HG03280 (cell line): Measurements from ENCODE around the gene ITGB3.

Source experiments
- ATAC-seq: cut with Tn5 transposase; IDR thresholded peaks from one replicate; pipeline ENCODE4 v1.9.1; 2021; ENCODE audit warnings: mild to moderate bottlenecking, moderate library complexity; ENCODE audit not compliant: unreplicated experiment

ITGB3 gene

GRCh38 chr17:47295874-47296255 is 42.2 kb downstream of the ITGB3 start:
- ATAC-seq = no peak

- ATAC-seq = no peak
These were observed 44.2 kb downstream of the ITGB3 start for GRCh38 chr17:47297661-47298400.

GRCh38 chr17:47298712-47299111 is 45.1 kb downstream of the ITGB3 start:
- no peak for ATAC-seq

GRCh38 chr17:47299239-47299910 is 45.7 kb downstream of the ITGB3 start:
- ATAC-seq = no peak

GRCh38 chr17:47300718-47301117 is 47.1 kb downstream of the ITGB3 start:
- ATAC-seq = no peak

- no peak for ATAC-seq
These were observed 47.5 kb downstream of the ITGB3 start for GRCh38 chr17:47301161-47301560.

- ATAC-seq = no peak
These were observed 48.2 kb downstream of the ITGB3 start for GRCh38 chr17:47301831-47302230.

- no peak for ATAC-seq
These were observed 50.6 kb downstream of the ITGB3 start for GRCh38 chr17:47304186-47304585.

- no peak for ATAC-seq
These were observed 51.8 kb downstream of the ITGB3 start for GRCh38 chr17:47305302-47305923.

GRCh38 chr17:47310186-47310733 is 56.6 kb downstream of the ITGB3 start:
- ATAC-seq = no peak

- no peak for ATAC-seq
These were observed 57.8 kb downstream of the ITGB3 start for GRCh38 chr17:47311420-47311819.

- no peak for ATAC-seq
These were observed 62.0 kb downstream of the ITGB3 start for GRCh38 chr17:47315451-47316266.

- no peak for ATAC-seq
These were observed 62.7 kb downstream of the ITGB3 start for GRCh38 chr17:47316311-47316710.

GRCh38 chr17:47317119-47317518 is 63.5 kb downstream of the ITGB3 start:
- no peak for ATAC-seq

GRCh38 chr17:47318197-47318918 is 64.7 kb downstream of the ITGB3 start:
- ATAC-seq = no peak

GRCh38 chr17:47320879-47321502 is 67.4 kb downstream of the ITGB3 start:
- ATAC-seq = no peak

GRCh38 chr17:47323382-47324223 is 70.0 kb downstream of the ITGB3 start, which contains the start of gene EFCAB13:
EFCAB13 (plus strand) TSS chr17:47323955; CDS start chr17:47328354, 4,399 bp downstream.
- peak; percentile 85 for ATAC-seq

- peak; percentile 34 for ATAC-seq
These were observed 70.8 kb downstream of the ITGB3 start for GRCh38 chr17:47324224-47325020.
